MG63 (cell line): ENCODE results near the gene CACFD1. TPM values are rescaled to one million over a fixed set of nuclear protein-coding genes. Genes with fewer than 3 reads are reported as not detected.

ENCODE experiments used
- DNase-seq: peaks from one replicate; pipeline ENCODE4 v3.0.0-alpha.2; 2020
- H3K27me3 ChIP-seq: fragments of 250-450 bp; sonication (Bioruptor Pico); 2 replicates; pipeline ENCODE4 v1.5.1; 2020; ENCODE audit warnings: mild to moderate bottlenecking, moderate library complexity
- H3K36me3 ChIP-seq: fragments of 250-450 bp; sonication (Bioruptor Pico); 2 replicates; pipeline ENCODE4 v1.5.1; 2020; ENCODE audit warnings: mild to moderate bottlenecking, moderate library complexity
- H3K4me3 ChIP-seq: fragments of 250-450 bp; sonication (Bioruptor Pico); 2 replicates; pipeline ENCODE4 v1.5.1; 2020; ENCODE audit warnings: mild to moderate bottlenecking, moderate library complexity
- H3K9me3 ChIP-seq: fragments of 250-450 bp; sonication (Bioruptor Pico); 2 replicates; pipeline ENCODE4 v1.5.1; 2020; ENCODE audit warnings: mild to moderate bottlenecking, moderate library complexity
- total RNA-seq: library from RNA; depleted of rRNA; stranded (reverse); fragments of >200 nt; shearing (Covaris generic); gene quantifications from 2 replicates; pipeline ENCODE4 v1.2.3, GENCODE V29; 2014; ENCODE audit warnings: low replicate concordance

Gene CACFD1
- total RNA-seq, 1 experiment from 2014 or later = 5.6 TPM

DNA sequence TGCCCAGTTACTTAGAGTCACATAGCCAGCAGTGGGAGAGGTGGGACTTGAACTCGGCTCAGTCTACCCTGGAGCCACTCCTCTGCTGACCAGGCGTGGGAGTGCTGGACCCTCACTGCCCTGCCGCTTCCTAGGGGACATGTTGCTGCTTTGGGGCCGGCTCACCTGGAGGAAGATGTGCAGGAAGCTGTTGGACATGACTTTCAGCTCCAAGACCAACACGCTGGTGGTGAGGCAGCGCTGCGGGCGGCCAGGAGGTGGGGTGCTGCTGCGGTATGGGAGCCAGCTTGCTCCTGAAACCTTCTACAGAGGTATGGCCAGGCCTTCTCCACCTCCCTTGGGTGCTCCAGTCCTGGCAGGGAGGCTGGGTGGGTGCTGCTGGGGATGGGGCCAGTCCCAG is 3.4 kb upstream of the CACFD1 start:
- H3K36me3 ChIP-seq = no peaks in the 10 kb centered on the region
- H3K9me3 ChIP-seq = no peaks in the 10 kb centered on the region
- H3K27me3 ChIP-seq = no peaks in the 10 kb centered on the region
- no peak for DNase-seq
- H3K4me3 ChIP-seq = no peak overlapping the region

DNA sequence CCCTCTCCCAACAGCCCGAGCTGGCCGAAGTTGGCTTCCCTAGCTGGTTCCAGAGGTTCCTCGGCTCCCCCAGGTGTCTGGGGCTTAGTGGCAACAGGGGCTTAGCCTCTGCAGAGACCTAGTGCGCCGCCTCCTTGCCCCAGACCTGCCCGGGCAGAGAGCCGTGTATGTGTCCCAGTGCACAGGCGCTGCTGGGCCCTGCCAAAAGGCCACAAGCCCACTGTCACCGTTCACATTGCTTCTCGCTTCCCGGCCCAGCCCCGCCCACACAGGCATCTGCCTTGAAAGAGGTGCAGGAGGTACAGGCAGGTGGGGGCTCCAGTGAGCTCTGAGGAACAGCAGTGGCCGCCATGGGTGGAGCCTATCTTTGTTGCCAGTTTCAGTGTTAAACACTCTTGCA is 2.5 kb upstream of the CACFD1 start:
- H3K27me3 ChIP-seq = no peaks in the 10 kb centered on the region
- H3K36me3 ChIP-seq = no peaks in the 10 kb centered on the region
- H3K4me3 ChIP-seq = no peak overlapping the region
- no peak for DNase-seq
- no peaks in the 10 kb centered on the region for H3K9me3 ChIP-seq

DNA sequence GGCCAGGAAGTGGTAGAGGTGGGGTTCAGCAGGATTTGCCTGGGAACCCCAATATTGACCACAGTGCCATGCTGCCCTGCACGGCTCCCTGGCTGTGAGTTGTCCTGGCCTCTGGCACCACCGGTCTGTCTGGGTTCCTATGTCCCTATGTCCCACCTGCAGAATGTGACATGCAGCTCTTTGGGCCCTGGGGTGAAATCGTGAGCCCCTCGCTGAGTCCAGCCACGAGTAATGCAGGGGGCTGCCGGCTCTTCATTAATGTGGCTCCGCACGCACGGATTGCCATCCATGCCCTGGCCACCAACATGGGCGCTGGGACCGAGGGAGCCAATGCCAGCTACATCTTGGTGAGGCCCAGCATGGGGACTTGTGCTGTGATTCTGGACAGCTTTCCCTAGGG is 2.0 kb upstream of the CACFD1 start:
- no peak for DNase-seq
- no peak overlapping the region for H3K4me3 ChIP-seq
- no peaks in the 10 kb centered on the region for H3K9me3 ChIP-seq
- no peaks in the 10 kb centered on the region for H3K27me3 ChIP-seq
- no peaks in the 10 kb centered on the region for H3K36me3 ChIP-seq

DNA sequence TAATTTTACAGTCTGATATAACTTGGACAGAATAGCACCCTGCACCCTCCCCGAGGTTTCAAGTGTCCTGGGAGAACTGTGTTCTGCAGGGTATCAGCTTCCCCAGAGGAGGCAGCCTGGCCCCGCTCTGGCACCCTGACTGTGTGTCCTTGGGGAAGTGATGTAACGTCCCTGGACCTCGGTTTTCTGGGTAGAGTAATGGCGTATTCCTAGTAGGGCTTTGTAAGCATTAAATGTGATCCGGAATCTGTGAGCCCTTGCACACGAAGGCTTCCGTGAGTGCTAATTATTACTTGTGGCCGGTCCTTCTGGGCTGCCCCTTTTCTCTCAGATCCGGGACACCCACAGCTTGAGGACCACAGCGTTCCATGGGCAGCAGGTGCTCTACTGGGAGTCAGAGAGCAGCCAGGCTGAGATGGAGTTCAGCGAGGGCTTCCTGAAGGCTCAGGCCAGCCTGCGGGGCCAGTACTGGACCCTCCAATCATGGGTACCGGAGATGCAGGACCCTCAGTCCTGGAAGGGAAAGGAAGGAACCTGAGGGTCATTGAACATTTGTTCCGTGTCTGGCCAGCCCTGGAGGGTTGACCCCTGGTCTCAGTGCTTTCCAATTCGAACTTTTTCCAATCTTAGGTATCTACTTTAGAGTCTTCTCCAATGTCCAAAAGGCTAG is 1.0 kb upstream of the CACFD1 start:
- Histone ChIP-seq H3K36me3 (no peaks in the 10 kb centered on the region), H3K9me3 (no peaks in the 10 kb centered on the region), H3K4me3 (peak overlapping the region; percentile 81), H3K27me3 (no peaks in the 10 kb centered on the region)
- DNase-seq = no peak

DNA sequence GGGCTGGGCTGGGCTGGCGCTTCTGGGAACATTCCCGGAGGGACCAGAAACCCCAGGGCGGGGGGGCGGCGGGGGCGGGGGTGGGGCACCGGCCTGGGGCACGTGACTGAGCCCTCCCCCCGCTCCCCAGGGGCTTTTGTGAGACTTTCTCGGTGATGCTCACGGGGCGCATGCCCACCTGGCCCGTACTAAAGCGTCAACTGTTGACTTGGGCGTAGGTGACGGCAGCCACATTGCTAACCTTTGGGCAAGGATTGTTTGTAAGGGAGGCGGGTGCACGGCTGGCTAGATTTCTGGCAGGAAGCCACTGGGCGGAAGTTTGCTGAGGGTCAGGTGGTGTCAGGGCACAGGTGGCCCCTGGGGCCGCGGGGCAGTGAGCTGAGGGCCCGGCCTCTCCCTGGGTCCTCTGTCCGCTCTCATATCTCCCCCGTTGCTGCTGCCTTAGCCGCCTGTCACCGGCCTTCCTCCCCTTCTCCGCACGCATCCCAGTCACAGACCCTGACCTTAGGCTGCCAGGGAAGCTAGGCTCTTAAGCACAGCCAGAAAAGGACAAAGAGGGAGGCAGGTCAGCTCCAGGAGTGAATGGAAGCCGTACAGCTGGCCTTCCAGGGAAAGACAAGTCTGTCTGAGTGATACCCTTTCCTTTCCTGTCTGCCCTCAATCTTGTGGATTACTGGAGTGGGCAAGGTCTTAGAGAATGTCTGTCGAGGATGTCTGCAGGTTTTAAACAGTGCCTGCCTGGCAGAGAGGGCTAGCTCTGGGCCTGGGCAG is 812 bp downstream of the CACFD1 start:
- no peak for DNase-seq
- no peaks in the 10 kb centered on the region for H3K27me3 ChIP-seq
- H3K4me3 ChIP-seq = peak overlapping the region; percentile 81
- H3K36me3 ChIP-seq = no peaks in the 10 kb centered on the region
- H3K9me3 ChIP-seq = no peaks in the 10 kb centered on the region

DNA sequence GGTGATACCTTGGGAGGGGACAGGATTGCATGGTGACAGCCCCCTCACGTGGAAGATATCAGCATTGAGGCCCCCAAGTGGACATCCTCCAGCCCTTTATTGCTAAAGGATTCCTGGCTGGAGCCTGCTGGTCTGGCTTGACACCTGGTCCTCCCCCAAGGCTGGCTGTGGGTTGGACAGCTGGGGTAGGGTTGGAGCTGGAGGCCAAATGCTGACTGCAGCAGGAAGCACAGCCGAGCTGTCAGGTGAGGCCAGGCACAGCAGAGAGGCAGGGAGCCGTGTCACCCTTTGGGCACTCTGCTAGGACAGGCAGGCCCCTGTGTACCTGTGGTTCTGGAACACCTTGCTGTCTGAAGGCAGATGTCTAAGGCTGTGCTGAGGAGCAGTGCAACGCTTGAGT is 2.2 kb downstream of the CACFD1 start:
- Histone ChIP-seq H3K4me3 (no peak overlapping the region), H3K36me3 (no peaks in the 10 kb centered on the region), H3K27me3 (no peaks in the 10 kb centered on the region), H3K9me3 (no peaks in the 10 kb centered on the region)
- no peak for DNase-seq

DNA sequence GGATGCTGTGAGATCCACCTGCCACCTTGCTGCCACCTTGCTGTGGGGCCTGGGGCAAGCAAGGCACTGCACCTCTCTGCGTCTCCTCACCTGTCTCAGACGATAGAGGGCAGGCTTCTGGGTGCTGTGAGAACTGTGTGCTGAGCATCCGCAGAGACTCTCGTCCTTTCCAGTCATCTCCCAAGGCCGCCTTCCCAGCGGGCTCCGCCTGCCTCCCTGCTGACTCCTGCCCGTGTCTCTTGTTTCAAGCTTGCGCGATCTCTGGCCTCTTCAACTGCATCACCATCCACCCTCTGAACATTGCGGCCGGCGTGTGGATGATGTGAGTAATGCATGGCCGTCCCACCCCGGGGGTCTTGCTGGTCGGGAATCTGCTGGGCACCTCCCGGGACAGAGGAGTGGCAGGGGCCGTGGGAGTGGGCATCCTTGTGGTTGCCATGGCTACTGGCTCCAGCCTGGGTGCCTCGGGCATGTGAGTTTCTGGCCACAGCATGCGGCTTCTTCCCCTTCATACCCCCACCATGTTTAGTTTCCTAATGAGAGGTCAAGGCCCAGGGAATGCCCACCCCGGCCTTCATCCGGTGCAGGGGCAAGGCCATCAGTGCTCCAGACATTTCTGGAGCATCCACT is 3.6 kb downstream of the CACFD1 start:
- Histone ChIP-seq H3K36me3 (no peaks in the 10 kb centered on the region), H3K4me3 (no peak overlapping the region), H3K27me3 (no peaks in the 10 kb centered on the region), H3K9me3 (no peaks in the 10 kb centered on the region)
- no peak for DNase-seq

DNA sequence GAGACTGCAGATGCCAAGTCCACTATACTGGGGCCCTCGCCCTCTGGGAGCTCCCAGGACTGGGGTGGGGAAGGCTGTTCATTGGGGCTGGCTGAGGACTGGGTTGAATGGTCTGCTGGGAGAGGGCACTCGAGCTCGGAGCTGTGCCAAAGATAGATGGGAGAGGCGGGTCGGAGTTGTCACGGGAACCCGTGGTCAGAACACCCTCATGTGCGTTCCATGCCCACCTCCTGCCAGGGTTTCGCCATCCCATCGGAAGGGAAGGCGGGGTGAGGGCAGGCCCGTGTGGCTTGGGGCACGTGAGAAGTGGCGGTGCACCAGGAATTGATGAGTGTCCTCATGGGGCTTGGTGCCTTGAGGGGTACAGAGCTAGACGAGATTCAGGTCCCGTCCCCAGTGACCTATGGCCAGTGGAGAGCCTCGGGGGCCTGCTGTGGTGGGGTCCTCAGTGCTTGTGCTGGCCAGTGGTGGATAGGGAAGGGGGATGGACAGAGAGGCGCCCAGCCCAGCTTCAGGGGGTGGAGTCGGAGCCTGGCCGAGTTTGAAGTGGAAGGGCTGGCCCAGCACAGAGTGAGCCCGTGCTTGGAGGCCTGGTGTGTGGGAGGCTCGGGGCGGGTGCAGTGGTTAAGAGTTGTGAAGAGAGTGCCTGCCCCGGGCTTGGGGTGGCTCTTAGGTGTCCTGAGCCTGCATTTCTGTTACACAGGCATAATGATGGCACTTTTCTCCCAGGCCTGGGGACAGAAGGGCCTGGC is 4.3 kb downstream of the CACFD1 start:
- no peak for DNase-seq

DNA sequence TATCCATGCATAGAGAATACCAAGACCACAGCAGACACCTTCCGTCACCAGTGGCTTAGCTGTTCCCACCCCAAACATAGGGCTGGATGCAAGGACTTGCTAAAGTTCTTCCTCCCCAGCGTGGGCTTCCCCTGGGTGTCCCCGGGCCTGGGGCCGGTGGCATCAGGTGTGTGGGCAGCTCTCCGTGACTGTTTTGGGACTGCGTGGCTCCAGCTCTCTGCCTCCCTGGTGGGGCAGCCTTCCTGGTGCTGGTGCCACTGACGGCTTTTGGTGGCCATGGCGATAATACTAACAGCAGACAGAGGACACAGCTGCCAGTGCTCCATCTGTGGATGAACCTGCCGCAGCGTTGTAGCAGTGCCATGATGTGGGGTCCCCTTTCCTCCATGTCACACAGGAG is 4.9 kb downstream of the CACFD1 start:
- Histone ChIP-seq H3K9me3 (no peaks in the 10 kb centered on the region), H3K4me3 (no peak overlapping the region), H3K27me3 (no peaks in the 10 kb centered on the region), H3K36me3 (no peaks in the 10 kb centered on the region)
- DNase-seq = no peak

More for the DNA sequence above, 4.3 kb downstream of the CACFD1 start:
- Histone ChIP-seq H3K36me3 (no peaks in the 10 kb centered on the region), H3K9me3 (no peaks in the 10 kb centered on the region), H3K4me3 (no peak overlapping the region), H3K27me3 (no peaks in the 10 kb centered on the region)

DNA sequence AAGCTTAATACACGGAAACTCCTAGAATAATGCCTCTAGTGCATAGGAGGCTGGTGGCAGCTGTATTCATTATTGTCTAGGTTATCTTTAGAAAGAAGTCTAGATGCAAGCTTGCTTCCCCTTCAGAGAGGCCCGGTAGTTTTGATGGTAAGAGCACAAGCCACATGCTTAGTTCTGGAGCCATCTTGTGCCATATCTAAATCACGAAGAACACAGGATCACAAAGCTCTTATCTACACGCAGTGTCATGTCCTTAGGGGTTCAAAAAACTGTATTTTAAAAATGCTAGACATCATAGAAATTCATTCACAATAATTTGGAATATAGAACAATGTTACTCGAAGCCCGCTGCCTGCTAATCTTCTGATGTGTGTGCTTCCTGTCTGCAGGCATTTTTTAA is 6.2 kb downstream of the CACFD1 start:
- no peak overlapping the region for H3K4me3 ChIP-seq
- H3K9me3 ChIP-seq = no peaks in the 10 kb centered on the region
- no peaks in the 10 kb centered on the region for H3K36me3 ChIP-seq
- DNase-seq = no peak
- H3K27me3 ChIP-seq = no peaks in the 10 kb centered on the region

DNA sequence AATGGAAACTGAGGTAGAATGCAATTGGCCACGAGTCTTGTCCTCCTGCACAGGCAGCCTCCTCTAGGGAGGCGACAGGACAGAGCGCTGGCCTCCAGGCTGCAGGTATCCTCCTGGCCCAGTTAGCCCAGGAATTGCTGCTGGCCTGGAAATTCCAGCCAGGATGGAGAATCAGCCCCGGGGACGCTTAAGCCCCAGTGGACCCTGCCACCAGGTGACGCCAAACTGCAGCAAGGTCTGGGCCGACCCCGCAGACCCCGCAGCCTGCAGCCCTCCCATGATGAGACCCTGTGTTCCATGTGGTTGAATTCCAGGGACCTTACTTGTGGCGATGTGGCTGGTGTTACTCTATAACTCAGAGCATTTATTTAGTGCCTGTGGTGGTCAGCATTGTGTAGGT is 7.3 kb downstream of the CACFD1 start:
- Histone ChIP-seq H3K27me3 (no peaks in the 10 kb centered on the region), H3K9me3 (no peaks in the 10 kb centered on the region), H3K4me3 (no peak overlapping the region), H3K36me3 (no peaks in the 10 kb centered on the region)
- no peak for DNase-seq

DNA sequence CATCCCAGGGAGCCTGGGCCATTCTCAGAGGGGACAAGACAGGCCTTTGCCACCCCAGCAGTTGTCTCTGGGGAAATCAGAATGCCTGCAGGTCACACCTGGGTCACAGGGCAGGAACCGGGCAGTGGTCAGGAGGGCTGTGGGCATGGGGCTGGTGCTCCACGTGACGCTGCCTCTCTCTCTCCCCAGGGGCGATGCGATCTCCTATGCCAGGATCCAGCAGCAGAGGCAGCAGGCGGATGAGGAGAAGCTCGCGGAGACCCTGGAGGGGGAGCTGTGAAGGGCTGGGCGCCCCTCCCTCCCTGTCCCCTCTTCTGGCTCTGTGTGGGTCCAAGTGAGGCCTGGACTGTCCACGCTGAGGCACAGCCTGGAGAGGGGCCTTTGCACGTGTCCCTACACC is 8.6 kb downstream of the CACFD1 start:
- no peak for DNase-seq
- no peaks in the 10 kb centered on the region for H3K9me3 ChIP-seq
- no peak overlapping the region for H3K4me3 ChIP-seq
- no peaks in the 10 kb centered on the region for H3K27me3 ChIP-seq
- no peaks in the 10 kb centered on the region for H3K36me3 ChIP-seq

DNA sequence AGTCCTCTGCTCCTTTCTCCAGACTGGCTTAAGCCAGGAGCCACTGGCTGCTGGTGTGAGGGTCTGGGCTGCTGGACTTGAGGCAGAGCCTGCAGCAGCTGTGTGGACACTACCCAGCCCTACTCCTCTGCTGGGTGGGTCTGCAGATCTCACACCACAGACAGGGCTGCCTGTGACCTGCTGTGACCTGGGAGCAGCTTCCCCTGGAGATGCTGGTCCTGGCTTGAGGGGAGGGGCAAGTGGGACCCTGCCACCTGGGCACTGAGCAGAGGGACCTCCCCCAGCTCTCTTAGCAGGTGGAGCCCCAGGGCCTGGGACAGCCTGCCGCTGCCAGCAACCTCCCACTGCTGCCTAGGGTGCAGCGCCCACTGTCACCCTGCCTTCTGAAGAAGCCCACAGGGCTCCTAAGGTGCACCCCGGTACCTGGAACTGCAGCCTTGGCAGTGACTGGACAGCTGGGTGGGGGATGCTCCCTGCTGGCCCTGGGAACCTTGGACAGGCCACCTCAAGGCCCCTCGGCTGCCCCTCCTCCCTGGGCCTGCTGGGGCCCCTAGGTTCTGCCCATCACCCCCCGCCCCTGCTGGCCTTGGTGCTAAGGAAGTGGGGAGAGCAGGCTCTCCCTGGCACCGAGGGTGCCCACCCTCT is 9.1 kb downstream of the CACFD1 start:
- Histone ChIP-seq H3K36me3 (no peaks in the 10 kb centered on the region), H3K9me3 (no peaks in the 10 kb centered on the region), H3K4me3 (no peak overlapping the region), H3K27me3 (no peaks in the 10 kb centered on the region)
- no peak for DNase-seq

DNA sequence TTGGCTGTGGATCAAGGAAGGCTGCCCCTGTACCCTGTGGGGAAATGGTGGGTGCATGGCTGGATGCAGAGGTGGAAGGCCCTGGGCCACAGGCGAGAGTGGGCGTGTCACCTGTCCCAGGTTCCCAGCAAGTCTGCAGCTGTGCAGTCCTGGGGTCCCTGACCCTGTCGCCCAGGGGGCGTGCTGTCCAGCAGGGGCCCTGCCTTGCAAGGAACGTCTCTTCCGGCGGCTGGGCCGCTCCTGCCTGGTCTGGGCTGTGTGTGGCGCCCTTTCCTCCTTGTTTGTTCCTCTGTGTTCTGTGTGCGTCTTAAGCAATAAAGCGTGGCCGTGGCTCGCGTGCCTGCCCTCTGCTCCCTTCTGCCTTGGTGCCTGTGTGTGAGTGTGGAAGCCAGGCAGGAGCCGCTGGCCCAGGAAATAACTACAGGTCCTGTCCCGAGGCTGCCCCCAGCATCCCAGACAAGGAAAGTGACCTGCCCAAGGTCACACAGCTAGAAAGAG is 10.7 kb downstream of the CACFD1 start:
- no peak for DNase-seq
- Histone ChIP-seq H3K9me3 (no peaks in the 10 kb centered on the region), H3K36me3 (no peaks in the 10 kb centered on the region), H3K27me3 (no peaks in the 10 kb centered on the region), H3K4me3 (no peak overlapping the region)

DNA sequence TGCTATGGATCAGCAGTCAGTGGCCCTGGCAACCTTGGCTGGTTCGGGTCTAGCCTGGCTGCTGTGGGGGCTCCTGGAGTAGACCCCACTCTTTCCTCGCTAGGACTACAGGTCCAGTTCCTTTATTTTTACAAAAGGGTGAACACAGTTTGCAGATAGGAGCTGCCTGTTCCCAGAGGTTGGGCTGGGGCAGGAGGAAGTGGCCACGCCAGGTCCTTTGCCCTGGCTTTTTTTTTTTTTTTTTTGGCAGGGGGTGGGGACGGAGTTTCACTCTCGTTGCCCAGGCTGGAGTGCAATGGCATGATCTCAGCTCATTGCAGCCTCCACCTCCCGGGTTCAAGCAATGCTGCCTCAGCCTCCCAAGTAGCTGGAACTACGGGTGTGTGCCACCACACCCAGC is 11.2 kb downstream of the CACFD1 start:
- no peak for DNase-seq
- Histone ChIP-seq H3K27me3 (no peaks in the 10 kb centered on the region), H3K36me3 (no peaks in the 10 kb centered on the region), H3K4me3 (no peak overlapping the region), H3K9me3 (no peaks in the 10 kb centered on the region)

DNA sequence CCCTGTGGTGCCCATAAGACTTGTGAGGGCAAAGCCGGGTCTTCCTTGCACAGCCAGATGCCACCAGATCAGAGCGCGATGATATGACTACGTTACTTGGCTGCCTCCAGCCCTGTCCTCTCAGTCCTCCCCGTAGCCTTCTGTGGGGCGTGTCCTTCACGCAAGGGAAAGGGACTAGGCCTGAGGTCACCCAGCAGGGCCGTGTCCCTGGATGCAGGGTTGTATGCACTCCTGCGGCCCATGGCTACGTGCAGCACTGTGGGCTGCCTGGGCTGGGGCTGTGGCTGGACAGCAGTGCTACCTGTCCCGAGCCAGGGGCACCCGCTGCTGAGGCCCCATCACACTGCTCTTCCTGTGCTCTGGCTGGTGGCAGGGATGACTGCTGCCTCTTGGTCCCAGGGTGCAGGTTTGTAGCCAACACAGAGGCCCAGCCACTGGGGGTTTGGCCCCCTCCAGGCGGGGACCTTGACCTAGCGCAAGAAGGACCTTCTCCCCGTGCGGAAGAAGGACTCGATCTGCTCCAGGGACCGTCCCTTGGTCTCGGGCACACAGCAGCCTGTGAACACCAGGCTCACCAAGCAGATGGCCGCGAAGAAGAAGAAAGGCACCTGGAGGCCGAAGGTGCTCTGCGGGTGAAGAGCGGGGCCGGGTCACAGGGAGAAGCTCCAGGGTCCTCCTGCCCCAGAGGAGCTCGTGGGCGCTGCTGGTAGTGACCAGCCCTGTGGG is 11.9 kb downstream of the CACFD1 start:
- H3K27me3 ChIP-seq = no peaks in the 10 kb centered on the region
- H3K4me3 ChIP-seq = no peak overlapping the region
- no peaks in the 10 kb centered on the region for H3K9me3 ChIP-seq
- H3K36me3 ChIP-seq = no peaks in the 10 kb centered on the region
- DNase-seq = no peak
